ENCODE measurements around the gene PTPRN2. TPM values are rescaled to one million over a fixed set of nuclear protein-coding genes. Genes with fewer than 3 reads are reported as not detected.

PTPRN2 gene
- total and polyA plus RNA-seq, 2 donors (not counting 1 experiment from before 2014, with no cell fraction given): 0.54 to 1.2 TPM

DNA sequence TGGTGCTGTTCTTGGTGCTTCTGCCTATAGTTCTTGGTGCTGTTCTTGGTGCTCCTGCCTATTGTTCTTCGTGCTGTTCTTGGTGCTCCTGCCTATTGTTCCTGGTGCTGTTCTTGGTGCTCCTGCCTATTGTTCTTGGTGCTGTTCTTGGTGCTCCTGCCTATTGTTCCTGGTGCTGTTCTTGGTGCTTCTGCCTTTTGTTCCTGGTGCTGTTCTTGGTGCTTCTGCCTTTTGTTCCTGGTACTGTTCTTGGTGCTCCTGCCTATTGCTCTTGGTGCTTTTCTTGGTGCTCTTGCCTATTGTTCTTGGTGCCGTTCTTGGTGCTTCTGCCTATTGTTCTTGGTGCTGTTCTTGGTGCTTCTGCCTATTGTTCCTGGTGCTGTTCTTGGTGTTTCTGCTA is 71.1 kb downstream of the PTPRN2 start:
- no peak for DNase-seq (ENCODE audit: low read depth in 2 of 2)
- Histone ChIP-seq H3K9ac (ENCODE audit: insufficient read depth, low read length) (no peak overlapping the region), H3K36me3 (ENCODE audit: control insufficient read depth, insufficient read depth, low read length) (no peaks in the 10 kb centered on the region), H2AFZ (ENCODE audit: low read length) (no peak overlapping the region), H3K4me3 (replicated peaks in 1 of 4; ENCODE audit: control extremely low read depth in 1 of 4, insufficient read depth in 1 of 4, low read depth in 3 of 4, low read length in 4 of 4) (no peak overlapping the region), H3K79me2 (ENCODE audit: control insufficient read depth, insufficient read depth, low read length) (no peaks in the 10 kb centered on the region), H4K20me1 (ENCODE audit: control insufficient read depth, extremely low read depth, insufficient read depth, low read length) (no peaks in the 10 kb centered on the region), H3K27me3 (ENCODE audit: control insufficient read depth, insufficient read depth, low read length) (no peaks in the 10 kb centered on the region), H3K4me1 (ENCODE audit: control insufficient read depth, extremely low read depth, insufficient read depth, low read length) (no peaks in the 10 kb centered on the region), H3K9me3 (ENCODE audit: control insufficient read depth, insufficient read depth, low read depth, low read length) (no peaks in the 10 kb centered on the region), H3K4me2 (ENCODE audit: extremely low read depth, insufficient read depth, low read length) (no peak overlapping the region), H3K27ac (ENCODE audit: insufficient read depth, low read length) (no peak overlapping the region)
- TF ChIP-seq, protein P1, sequence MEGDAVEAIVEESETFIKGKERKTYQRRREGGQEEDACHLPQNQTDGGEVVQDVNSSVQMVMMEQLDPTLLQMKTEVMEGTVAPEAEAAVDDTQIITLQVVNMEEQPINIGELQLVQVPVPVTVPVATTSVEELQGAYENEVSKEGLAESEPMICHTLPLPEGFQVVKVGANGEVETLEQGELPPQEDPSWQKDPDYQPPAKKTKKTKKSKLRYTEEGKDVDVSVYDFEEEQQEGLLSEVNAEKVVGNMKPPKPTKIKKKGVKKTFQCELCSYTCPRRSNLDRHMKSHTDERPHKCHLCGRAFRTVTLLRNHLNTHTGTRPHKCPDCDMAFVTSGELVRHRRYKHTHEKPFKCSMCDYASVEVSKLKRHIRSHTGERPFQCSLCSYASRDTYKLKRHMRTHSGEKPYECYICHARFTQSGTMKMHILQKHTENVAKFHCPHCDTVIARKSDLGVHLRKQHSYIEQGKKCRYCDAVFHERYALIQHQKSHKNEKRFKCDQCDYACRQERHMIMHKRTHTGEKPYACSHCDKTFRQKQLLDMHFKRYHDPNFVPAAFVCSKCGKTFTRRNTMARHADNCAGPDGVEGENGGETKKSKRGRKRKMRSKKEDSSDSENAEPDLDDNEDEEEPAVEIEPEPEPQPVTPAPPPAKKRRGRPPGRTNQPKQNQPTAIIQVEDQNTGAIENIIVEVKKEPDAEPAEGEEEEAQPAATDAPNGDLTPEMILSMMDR (conservative IDR thresholded peaks at IDR 0.05 in 1 of 2, IDR thresholded peaks at IDR 0.05 in 1 of 2; ENCODE audit: low read depth in 1 of 2, low read length in 2 of 2): no peak
- no peak for TF ChIP-seq EZH2 (IDR thresholded peaks at IDR 0.05; ENCODE audit: low read length, missing control alignments)

DNA sequence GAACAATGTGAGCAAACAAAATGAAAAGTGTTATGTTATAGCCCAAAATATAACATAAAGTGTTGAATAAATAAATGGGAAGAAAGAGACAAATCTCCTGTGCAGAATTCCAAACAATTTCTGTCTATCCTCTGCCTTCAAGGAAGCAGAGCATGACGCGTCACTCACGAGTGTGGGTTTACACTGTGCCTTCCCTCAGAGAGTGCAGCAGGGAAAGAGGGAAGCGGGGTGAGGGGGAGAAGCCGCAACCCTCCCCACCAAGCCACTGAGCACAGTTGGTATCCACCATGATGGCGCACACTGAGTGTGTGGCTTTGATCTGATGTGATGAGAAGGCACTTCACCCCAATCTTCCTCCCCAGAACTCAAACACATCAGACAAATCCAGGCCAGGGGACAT is 74.8 kb downstream of the PTPRN2 start:
- Histone ChIP-seq H3K27ac (ENCODE audit: insufficient read depth, low read length) (no peak overlapping the region), H3K4me3 (replicated peaks in 1 of 4; ENCODE audit: control extremely low read depth in 1 of 4, insufficient read depth in 1 of 4, low read depth in 3 of 4, low read length in 4 of 4) (no peak overlapping the region), H3K9ac (ENCODE audit: insufficient read depth, low read length) (no peak overlapping the region), H2AFZ (ENCODE audit: low read length) (no peak overlapping the region), H3K9me3 (ENCODE audit: control insufficient read depth, insufficient read depth, low read depth, low read length) (no peaks in the 10 kb centered on the region), H4K20me1 (ENCODE audit: control insufficient read depth, extremely low read depth, insufficient read depth, low read length) (no peaks in the 10 kb centered on the region), H3K79me2 (ENCODE audit: control insufficient read depth, insufficient read depth, low read length) (no peaks in the 10 kb centered on the region), H3K4me2 (ENCODE audit: extremely low read depth, insufficient read depth, low read length) (no peak overlapping the region), H3K36me3 (ENCODE audit: control insufficient read depth, insufficient read depth, low read length) (no peaks in the 10 kb centered on the region), H3K4me1 (ENCODE audit: control insufficient read depth, extremely low read depth, insufficient read depth, low read length) (no peaks in the 10 kb centered on the region), H3K27me3 (ENCODE audit: control insufficient read depth, insufficient read depth, low read length) (no peaks in the 10 kb centered on the region)
- DNase-seq (ENCODE audit: low read depth in 2 of 2): no peak
- TF ChIP-seq EZH2 (IDR thresholded peaks at IDR 0.05; ENCODE audit: low read length, missing control alignments): no peak
- TF ChIP-seq, protein P1 (conservative IDR thresholded peaks at IDR 0.05 in 1 of 2, IDR thresholded peaks at IDR 0.05 in 1 of 2; ENCODE audit: low read depth in 1 of 2, low read length in 2 of 2): no peak

DNA sequence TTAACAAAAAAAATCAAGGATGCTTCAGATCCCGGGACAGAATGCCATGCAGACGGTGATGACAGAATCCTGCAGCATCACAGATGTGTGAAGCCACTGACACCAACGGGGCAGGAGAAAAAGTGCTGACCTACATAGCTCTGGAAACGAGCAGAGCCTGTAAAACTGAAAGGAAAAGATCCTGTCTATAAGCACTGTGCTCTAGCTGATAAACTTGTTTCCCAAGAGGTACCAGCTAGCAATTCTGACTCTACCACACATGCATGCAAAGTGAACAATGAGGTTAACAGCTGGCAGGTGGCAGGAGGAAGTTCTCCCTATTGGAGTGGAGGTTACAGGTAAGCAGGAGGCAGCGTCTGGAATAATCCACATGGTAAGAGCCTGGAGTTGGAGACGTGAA is 75.6 kb downstream of the PTPRN2 start:
- no peaks in the 10 kb centered on the region for H3K9me3 ChIP-seq (ENCODE audit: control insufficient read depth, insufficient read depth, low read depth, low read length)
- DNase-seq (ENCODE audit: low read depth in 2 of 2): no peak
- no peak overlapping the region for H3K4me2 ChIP-seq (ENCODE audit: extremely low read depth, insufficient read depth, low read length)
- H3K4me3 ChIP-seq (replicated peaks in 1 of 4; ENCODE audit: control extremely low read depth in 1 of 4, insufficient read depth in 1 of 4, low read depth in 3 of 4, low read length in 4 of 4): no peak overlapping the region
- TF ChIP-seq, protein P1 (conservative IDR thresholded peaks at IDR 0.05 in 1 of 2, IDR thresholded peaks at IDR 0.05 in 1 of 2; ENCODE audit: low read depth in 1 of 2, low read length in 2 of 2): no peak
- no peak for TF ChIP-seq EZH2 (IDR thresholded peaks at IDR 0.05; ENCODE audit: low read length, missing control alignments)
- no peak overlapping the region for H2AFZ ChIP-seq (ENCODE audit: low read length)
- H3K4me1 ChIP-seq (ENCODE audit: control insufficient read depth, extremely low read depth, insufficient read depth, low read length): no peaks in the 10 kb centered on the region
- no peaks in the 10 kb centered on the region for H3K79me2 ChIP-seq (ENCODE audit: control insufficient read depth, insufficient read depth, low read length)
- H4K20me1 ChIP-seq (ENCODE audit: control insufficient read depth, extremely low read depth, insufficient read depth, low read length): no peaks in the 10 kb centered on the region
- no peaks in the 10 kb centered on the region for H3K27me3 ChIP-seq (ENCODE audit: control insufficient read depth, insufficient read depth, low read length)
- no peaks in the 10 kb centered on the region for H3K36me3 ChIP-seq (ENCODE audit: control insufficient read depth, insufficient read depth, low read length)
- no peak overlapping the region for H3K9ac ChIP-seq (ENCODE audit: insufficient read depth, low read length)
- no peak overlapping the region for H3K27ac ChIP-seq (ENCODE audit: insufficient read depth, low read length)

All from fibroblast of lung (primary cell).